Activated CD4-positive, CD25-positive, alpha-beta regulatory T cell treated with anti-CD3 and anti-CD28 coated beads, Interleukin-2, amount 50 U/mL, for 24 hours (primary cell): ENCODE measurements around the gene TP63.

Experiments
- ATAC-seq, 2 donors: fragments of 150-1000 bp; cut with Tn5 transposase; one replicate each; pipeline ENCODE4 v1.10.0; 2021; ENCODE audit warnings: mild to moderate bottlenecking in 1 of 2, moderate library complexity in 1 of 2

Gene TP63

DNA sequence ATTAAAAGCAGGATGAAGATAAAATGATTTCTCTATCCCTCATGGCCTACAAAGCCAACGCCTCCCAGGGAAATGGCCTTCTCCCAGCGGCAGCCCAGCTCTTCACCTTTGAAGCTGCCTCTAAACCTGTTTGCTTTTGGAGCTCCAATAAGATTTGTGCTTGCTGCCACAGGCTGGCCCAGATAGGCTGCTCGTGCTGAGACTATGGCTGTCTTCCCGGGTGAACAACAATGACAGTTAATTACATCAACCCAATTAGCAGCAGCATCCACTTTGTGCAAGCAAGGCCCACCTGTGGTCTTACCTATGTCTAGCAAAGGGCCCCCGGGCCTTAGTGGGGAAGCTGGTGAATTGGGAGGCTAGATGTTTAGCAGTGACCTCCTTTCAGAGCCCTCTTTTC is 309.9 kb downstream of the TP63 start:
- no peak for ATAC-seq

DNA sequence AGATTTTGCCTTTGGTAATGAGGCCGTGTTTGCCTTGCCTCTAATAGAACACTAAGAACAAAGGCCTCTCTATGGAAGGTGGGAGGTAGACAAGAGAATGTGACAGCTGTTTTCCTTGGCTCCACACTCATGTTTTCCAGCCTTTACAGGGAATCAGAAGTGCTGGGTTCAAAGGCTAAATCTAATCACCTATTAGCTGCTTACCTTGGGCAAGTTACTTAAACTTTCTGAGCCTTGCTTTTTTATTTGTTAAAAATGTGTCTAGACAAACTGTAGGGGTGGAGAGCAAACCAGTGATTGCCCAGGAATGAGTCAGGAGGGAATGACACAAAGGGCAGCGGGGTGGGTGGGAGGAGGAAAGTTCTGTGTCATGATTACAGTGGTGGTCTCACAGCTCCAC is 310.5 kb downstream of the TP63 start:
- ATAC-seq, result peak in 1 of 2 donors; percentile 41

- ATAC-seq, result no peak
Observed at GRCh38 chr3:189942948-189943347, 311.8 kb downstream of the TP63 start.

DNA sequence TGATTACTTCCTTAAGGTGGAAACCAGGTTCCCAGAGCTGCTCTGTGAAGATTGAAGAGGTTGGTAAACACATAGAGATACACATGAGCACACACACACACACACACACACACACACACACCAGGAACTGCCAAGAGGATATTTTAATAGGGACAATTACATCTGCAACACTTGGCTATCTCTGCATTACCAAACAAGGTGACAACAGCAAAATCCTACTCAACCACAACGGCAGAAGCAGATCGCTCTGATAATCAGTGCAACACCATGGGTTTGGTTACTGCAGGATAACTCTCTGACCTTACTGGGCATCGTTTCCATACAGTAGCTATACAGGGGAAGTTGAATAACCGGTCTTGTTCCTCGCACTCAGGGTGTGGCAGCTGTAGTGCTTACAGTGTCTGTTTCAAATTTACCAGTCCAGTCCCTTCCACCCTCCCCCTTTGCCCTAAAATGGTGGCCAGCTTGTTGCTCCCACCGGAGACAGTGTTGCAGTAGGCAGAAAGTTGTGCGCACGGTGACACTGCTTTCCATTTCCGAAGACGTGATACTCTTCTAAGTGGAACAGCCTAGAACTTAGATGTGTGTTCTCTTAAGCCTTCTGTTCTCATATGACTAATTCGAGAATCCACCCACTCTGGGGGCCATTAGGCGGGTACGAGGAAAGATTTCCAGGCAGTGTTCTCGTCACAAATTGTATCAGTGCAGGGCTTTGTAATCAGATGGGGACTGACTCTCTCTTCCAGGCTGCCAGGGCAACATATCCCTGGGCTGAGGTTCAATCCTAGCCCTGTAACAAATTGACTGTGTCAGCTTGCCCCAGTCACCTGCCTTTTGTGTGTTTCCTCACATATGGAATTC is 313.3 kb downstream of the TP63 start:
- ATAC-seq, result peak in 1 of 2 donors; percentile 25

DNA sequence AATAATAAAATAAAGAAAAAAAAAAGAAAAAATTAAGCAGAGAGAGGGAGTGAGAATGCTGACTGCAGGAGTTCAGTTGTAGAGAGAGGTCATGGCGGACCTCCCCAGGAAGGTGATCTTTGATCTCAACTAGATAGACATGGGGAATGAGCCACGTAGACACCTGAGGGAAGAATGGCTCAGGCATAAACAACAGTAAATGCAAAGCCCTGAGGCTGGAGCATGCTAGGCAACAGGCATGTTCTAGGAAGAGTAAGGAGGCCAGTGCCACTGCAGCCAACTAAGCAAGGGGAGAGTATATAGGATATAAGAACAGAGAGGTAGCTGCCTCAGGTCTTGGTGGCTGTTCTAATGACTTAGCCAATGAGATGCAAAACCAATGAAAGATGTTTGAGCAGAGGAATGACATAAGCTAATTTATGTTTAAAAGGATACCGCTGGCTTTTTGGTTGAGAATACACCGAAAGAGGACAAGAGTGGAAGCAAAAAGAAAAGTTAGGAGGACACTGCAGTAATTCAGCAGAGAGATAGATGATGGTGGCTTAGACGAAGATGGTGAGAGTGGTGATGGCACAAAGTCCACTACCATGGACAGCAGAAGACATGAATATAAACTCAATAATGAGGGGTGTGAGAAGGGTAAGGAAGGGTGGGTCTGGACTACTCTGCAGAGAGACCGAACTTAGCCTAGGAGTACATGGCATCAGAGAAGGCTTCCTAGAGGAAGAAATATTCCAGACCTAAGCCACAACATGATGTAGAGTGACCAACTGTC is 314.9 kb downstream of the TP63 start:
- ATAC-seq, result no peak
